GM12864 (cell line): ENCODE data around the gene LRRC38.

Experiments used
- DNase-seq: peaks from one replicate; pipeline ENCODE4 v3.0.0-alpha.2; 2011; ENCODE audit warnings: low read depth
- H3K4me3 ChIP-seq: 2 replicates; pipeline ENCODE4 v1.5.1; 2011; ENCODE audit warnings: mild to moderate bottlenecking, low read depth, low read length, control low read depth
- CTCF ChIP-seq: IDR thresholded peaks from 2 replicates; pipeline ENCODE4 v1.5.1; 2011; ENCODE audit warnings: low read depth, mild to moderate bottlenecking, moderate library complexity, low read length, control low read depth, inconsistent platforms; ENCODE audit errors: missing control alignments

The LRRC38 gene

GRCh38 chr1:13539683-13540082 is 25.9 kb upstream of the LRRC38 start:
- no peak overlapping the region for H3K4me3 ChIP-seq
- TF ChIP-seq CTCF: no peak

GRCh38 chr1:13538832-13539231 is 25.0 kb upstream of the LRRC38 start:
- no peak for DNase-seq
- no peak for TF ChIP-seq CTCF
- no peak overlapping the region for H3K4me3 ChIP-seq

More at GRCh38 chr1:13539683-13540082, 25.9 kb upstream of the LRRC38 start:
- DNase-seq: no peak

- DNase-seq: no peak
- no peak overlapping the region for H3K4me3 ChIP-seq
- no peak for TF ChIP-seq CTCF
Measured at GRCh38 chr1:13536571-13536970, 22.8 kb upstream of the LRRC38 start.

- no peak overlapping the region for H3K4me3 ChIP-seq
- TF ChIP-seq CTCF: no peak
- no peak for DNase-seq
Measured at GRCh38 chr1:13535227-13535626, 21.4 kb upstream of the LRRC38 start.

- H3K4me3 ChIP-seq: no peak overlapping the region
- no peak for DNase-seq
- TF ChIP-seq CTCF: no peak
Measured at GRCh38 chr1:13528320-13528719, 14.5 kb upstream of the LRRC38 start.

GRCh38 chr1:13523780-13524477 is 10.1 kb upstream of the LRRC38 start:
- no peak for TF ChIP-seq CTCF
- no peak overlapping the region for H3K4me3 ChIP-seq
- DNase-seq: no peak

- DNase-seq: no peak
- H3K4me3 ChIP-seq: no peak overlapping the region
- TF ChIP-seq CTCF: no peak
Measured at GRCh38 chr1:13520985-13521384, 7.2 kb upstream of the LRRC38 start.
